Adrenal gland (tissue), 12 donors: ENCODE measurements around the gene EIPR1. TPM values are rescaled to one million over a fixed set of nuclear protein-coding genes. Genes with fewer than 3 reads are reported as not detected.

Experiments used
- DNase-seq, 7 donors: peaks; one replicate each; pipeline ENCODE4 v3.0.0-alpha.2; 2019 to 2020
- H3K27ac ChIP-seq, 5 donors: fragments of 200-600 bp; sonication (generic) in 4 of 5; 1 replicate in 3 of 5; 2 replicates in 2 of 5; pipeline versions ENCODE4 v1.5.1 to v1.8.0; 2016 to 2020; ENCODE audit warnings: mild to moderate bottlenecking in 1 of 5
- H3K27me3 ChIP-seq: fragments of 200-600 bp; 2 replicates; pipeline ENCODE4 v1.8.0; 2021
- H3K36me3 ChIP-seq, 2 donors: fragments of 200-600 bp; replicated peaks in 1 of 2; 1 replicate in 1 of 2; 2 replicates in 1 of 2; pipeline versions ENCODE4 v1.5.1 to v1.8.0; 2018 to 2022
- H3K4me1 ChIP-seq, 2 donors: fragments of 200-600 bp; replicated peaks in 1 of 2; 1 replicate in 1 of 2; 2 replicates in 1 of 2; pipeline versions ENCODE4 v1.5.1 to v1.8.0; 2018 to 2021
- H3K4me3 ChIP-seq, 4 donors: fragments of 200-600 bp; sonication (generic) in 3 of 4; one replicate each; pipeline ENCODE4 v1.5.1; 2016 to 2018
- H3K9me3 ChIP-seq, 3 donors: fragments of 200-600 bp; sonication (generic) in 1 of 3; replicated peaks in 1 of 3; 1 replicate in 2 of 3; 2 replicates in 1 of 3; pipeline versions ENCODE4 v1.5.1 to v1.8.0; 2016 to 2021
- POLR2A ChIP-seq, 2 donors: fragments of 450-650 bp; IDR thresholded peaks; one replicate each; pipeline ENCODE4 v1.6.1; 2017; ENCODE audit warnings: antibody characterized with exemption in 2 of 2, mild to moderate bottlenecking in 2 of 2, moderate library complexity in 1 of 2
- WGBS, 4 donors: extraction: QIAGEN DNeasy Blood & Tissue Kit in 2 of 4; methylation state at CpG; one replicate each; pipeline versions ENCODE4 v1.1.5 to v1.1.7; 2013 to 2017; 5-methylcytosine and 5-hydroxymethylcytosine counted together
- intact Hi-C, 2 donors: fragments of 100-400 bp; cut with DNase I; formaldehyde crosslinking; loops; one replicate each; pipeline versions ENCODE4 v1.14.1 to v1.15.0; 2022 to 2023
- polyA plus RNA-seq, 3 donors: library from polyadenylated mRNA; stranded (reverse); fragments of 200-250 nt in 2 of 3; fragments of 350-450 nt in 1 of 3; fragmentation: Illumina TruSeq in 1 of 3; extraction: RNeasy Lipid Tissue Mini Kit (QIAGEN cat#74804) in 1 of 3; gene quantifications; one replicate each; pipeline ENCODE4 v1.2.3, GENCODE V29; 2013 to 2014
- total RNA-seq, 9 donors: library from RNA; depleted of rRNA in 4 of 9; stranded (reverse); fragments of >200 nt in 4 of 9; fragments of 120-200 nt in 1 of 9; fragmentation: NEBNext Ultra II Directional in 1 of 9; extraction: Animal tissue kit (Norgen Biotek cat#: 25700) in 1 of 9; gene quantifications; one replicate each; pipeline versions ENCODE4 v1.1.0 to v1.2.4, GENCODE V29; 2013 to 2023
- TF ChIP-seq, protein P1 (sequence below), 6 experiments: fragments of 450-650 bp in 4 of 6; fragments of 200-600 bp in 2 of 6; sonication (generic) in 1 of 6; IDR thresholded peaks; 1 replicate in 5 of 6; 2 replicates in 1 of 6; pipeline versions ENCODE4 v1.5.1 to v1.8.0; 2016 to 2021; ENCODE audit warnings: antibody characterized with exemption in 6 of 6, mild to moderate bottlenecking in 2 of 6, moderate library complexity in 1 of 6
- donor health status: healthy with polysubstance abuse.
- donor health status: Bipolar disorder and iron deficiency.
- donor health status: DM: yes; HTN: yes; CAD: no.
- donor health status: DM: no; HTN: no; CAD: no.
- donor health status: DM: no; HTN: no; CAD: no.
- donor health status: DM: yes; HTN: yes; CAD: no.

Gene EIPR1
- total and polyA plus RNA-seq, 12 donors: 10.3 to 37.9 (median 28.5) TPM

DNA sequence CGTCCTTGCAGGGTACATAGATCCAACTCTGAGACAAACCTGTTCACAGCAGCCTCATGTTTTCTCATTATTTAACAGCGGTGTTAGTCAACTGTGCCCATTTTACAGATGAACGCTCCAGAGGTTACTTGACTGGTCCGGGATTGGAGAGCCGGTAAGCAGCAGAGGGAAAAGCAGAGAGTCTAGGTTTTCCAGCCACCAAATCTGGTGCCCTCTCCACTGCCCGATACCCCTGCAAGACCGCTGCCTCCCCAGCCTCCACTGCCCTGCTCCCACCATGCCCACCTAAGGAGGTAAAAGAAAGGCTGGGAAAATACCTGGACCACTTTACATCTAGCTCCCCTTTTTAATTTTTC lies 51.5 kb downstream of the EIPR1 start:
- no peak for DNase-seq
- Histone ChIP-seq H3K4me1 (no peaks in the 10 kb centered on the region), H3K4me3 (no peak overlapping the region), H3K9me3 (no peaks in the 10 kb centered on the region), H3K27ac (no peak overlapping the region), H3K27me3 (no peaks in the 10 kb centered on the region), H3K36me3 (peaks cover 0 to 10% of the 10 kb centered on the region in 2 donors)
- intact Hi-C loops: no loop called here
- 93 to 97% (median 97%) methylated on average over 7 of the region's 7 CpGs for WGBS, 4 donors
- TF ChIP-seq, protein P1, sequence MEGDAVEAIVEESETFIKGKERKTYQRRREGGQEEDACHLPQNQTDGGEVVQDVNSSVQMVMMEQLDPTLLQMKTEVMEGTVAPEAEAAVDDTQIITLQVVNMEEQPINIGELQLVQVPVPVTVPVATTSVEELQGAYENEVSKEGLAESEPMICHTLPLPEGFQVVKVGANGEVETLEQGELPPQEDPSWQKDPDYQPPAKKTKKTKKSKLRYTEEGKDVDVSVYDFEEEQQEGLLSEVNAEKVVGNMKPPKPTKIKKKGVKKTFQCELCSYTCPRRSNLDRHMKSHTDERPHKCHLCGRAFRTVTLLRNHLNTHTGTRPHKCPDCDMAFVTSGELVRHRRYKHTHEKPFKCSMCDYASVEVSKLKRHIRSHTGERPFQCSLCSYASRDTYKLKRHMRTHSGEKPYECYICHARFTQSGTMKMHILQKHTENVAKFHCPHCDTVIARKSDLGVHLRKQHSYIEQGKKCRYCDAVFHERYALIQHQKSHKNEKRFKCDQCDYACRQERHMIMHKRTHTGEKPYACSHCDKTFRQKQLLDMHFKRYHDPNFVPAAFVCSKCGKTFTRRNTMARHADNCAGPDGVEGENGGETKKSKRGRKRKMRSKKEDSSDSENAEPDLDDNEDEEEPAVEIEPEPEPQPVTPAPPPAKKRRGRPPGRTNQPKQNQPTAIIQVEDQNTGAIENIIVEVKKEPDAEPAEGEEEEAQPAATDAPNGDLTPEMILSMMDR (IDR thresholded peaks at IDR 0.05): no peak
- TF ChIP-seq POLR2A (IDR thresholded peaks at IDR 0.05): no peak

DNA sequence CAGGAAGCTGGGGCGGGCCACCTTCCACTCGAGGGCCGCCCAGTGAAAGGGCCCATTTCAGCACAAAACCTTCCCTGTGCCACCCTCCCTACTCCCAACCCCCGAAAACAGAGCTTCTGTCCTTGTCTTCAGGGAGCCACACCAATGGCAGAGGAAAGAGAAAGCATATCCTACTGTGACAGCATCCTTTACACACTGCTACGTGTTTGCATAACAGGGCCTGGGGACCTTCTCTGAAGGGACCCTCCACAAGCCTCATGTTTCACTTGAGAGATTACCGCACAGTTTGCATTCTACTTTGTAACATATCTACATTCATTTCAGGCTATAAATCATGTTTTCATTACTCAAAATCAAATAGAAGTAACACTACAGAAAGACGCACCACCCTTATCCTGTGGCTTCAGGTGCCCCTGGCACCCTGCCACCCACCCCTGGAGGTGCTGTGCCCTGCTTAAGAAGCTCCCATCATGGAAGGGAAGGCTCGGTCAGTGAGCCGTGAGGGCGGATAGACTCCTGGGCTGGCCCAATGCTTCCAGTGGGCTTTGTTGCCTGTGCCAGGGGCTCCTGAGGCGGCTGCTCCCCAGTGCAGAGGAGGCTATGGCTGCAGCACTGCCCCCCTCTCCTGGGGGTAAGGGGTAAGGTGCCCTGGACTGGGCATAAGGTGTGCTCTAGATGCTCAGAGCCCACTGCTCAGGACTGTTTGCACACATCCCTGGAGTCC lies 52.0 kb downstream of the EIPR1 start:
- Histone ChIP-seq H3K27ac (no peak overlapping the region), H3K4me3 (no peak overlapping the region), H3K4me1 (no peaks in the 10 kb centered on the region), H3K27me3 (no peaks in the 10 kb centered on the region), H3K9me3 (no peaks in the 10 kb centered on the region), H3K36me3 (peaks cover 0 to 8% of the 10 kb centered on the region in 2 donors)
- no peak for TF ChIP-seq POLR2A (IDR thresholded peaks at IDR 0.05)
- TF ChIP-seq, protein P1 (IDR thresholded peaks at IDR 0.05): no peak
- intact Hi-C loops: no loop called here
- DNase-seq: no peak
- 76 to 97% (median 91%) methylated on average over 8 to 11 of the region's 11 CpGs for WGBS, 4 donors

DNA sequence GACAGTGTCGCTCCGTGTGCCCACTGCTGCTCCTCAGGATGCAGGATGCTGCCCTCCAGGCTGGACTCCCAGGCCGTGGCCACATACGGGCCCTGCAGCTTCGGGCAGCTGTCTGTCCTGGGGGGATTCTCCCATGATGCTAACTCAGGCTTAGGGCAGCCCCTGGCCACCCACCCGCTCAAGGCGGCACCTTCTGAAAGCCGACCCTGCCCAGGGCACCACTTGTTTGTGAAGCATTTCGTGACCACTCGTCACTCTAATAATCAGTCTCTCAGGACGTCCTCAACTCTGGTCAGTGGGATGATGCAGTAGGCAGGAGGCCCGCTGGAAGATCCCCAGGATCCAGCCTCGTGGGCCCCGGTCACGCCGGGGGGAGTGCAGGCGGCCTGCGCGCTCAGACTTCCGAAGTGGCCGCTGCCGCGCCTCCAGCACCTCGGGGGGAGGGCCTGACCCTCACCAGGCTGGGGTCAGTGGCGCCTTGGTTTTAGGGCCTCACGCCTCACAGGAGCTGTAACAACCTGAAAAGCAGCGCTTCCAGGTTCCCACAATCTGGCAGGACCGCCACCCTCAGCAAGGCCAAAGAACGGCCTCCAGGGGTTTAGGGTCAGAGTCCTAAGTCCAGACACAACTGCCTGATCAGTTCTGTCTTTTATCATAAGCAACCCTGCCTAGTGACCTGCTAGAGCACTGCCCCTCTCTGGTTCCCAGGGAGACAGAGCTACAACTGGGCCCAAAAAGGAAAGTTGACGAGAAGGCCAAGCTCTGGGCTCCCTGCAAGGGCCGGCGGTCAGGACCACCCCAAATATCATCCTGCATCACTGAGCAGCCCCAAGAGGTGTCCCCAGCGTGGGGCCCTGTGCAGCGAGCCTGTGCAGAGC lies 53.0 kb downstream of the EIPR1 start:
- no peak for DNase-seq
- intact Hi-C loops: no loop called here

DNA sequence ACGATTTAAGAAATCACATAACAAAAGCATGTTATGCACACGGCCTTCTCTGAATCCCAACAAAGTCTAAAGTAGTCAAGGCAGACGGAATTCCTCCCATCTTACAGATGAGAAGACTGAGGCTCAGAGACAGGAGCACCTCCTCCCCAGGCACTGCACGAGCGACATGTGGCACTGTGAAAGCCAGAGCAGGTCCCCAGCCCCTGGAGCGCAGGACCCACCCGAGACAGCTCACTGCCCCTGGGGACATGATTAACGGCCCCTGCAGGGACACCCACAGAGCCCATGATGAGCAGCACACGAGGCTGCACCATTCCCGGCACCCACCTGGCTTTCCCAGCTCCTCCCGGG lies 53.6 kb downstream of the EIPR1 start:
- intact Hi-C loops: no loop called here
- no peak overlapping the region for H3K27ac ChIP-seq
- DNase-seq: no peak
- TF ChIP-seq POLR2A (IDR thresholded peaks at IDR 0.05): no peak
- TF ChIP-seq, protein P1 (IDR thresholded peaks at IDR 0.05): no peak
- H3K4me1 ChIP-seq: no peaks in the 10 kb centered on the region
- H3K27me3 ChIP-seq: no peaks in the 10 kb centered on the region
- 92 to 100% (median 92%) methylated on average over 10 to 11 of the region's 11 CpGs for WGBS, 4 donors
- H3K9me3 ChIP-seq: no peaks in the 10 kb centered on the region
- H3K4me3 ChIP-seq: no peak overlapping the region
- no peaks in the 10 kb centered on the region for H3K36me3 ChIP-seq

More for the DNA sequence above, 53.0 kb downstream of the EIPR1 start:
- no peak overlapping the region for H3K27ac ChIP-seq
- TF ChIP-seq, protein P1 (IDR thresholded peaks at IDR 0.05): no peak
- TF ChIP-seq POLR2A (IDR thresholded peaks at IDR 0.05): no peak
- no peaks in the 10 kb centered on the region for H3K36me3 ChIP-seq
- no peaks in the 10 kb centered on the region for H3K4me1 ChIP-seq
- WGBS, 4 donors: 94 to 97% (median 96%) methylated on average over 7 to 34 of the region's 34 CpGs
- no peak overlapping the region for H3K4me3 ChIP-seq
- no peaks in the 10 kb centered on the region for H3K27me3 ChIP-seq
- H3K9me3 ChIP-seq: no peaks in the 10 kb centered on the region
